HCT116 (cell line): ENCODE data around the gene ERC2. TPM values are rescaled to one million over a fixed set of nuclear protein-coding genes. Genes with fewer than 3 reads are reported as not detected.

Experiments
- ATAC-seq: fragments of 200-7000 bp; cut with Tn5 transposase; 2 replicates; pipeline ENCODE4 v1.9.1; 2020; ENCODE audit warnings: mild to moderate bottlenecking, moderate library complexity
- BruUV-seq: library from RNA; stranded (reverse); fragments of 400-500 nt; replicated peaks from 2 replicates; lab custom pipeline; 2021; lab: Mats Ljungman, UMichigan
- CTCF ChIA-PET: fragments of 300-600 bp; sonication (Branson Sonifier 250); formaldehyde crosslinking; loops from one replicate; lab custom pipeline; 2021; ENCODE audit warnings: antibody characterized with exemption; lab: Charles Lee
- POLR2A ChIA-PET: fragments of 300-600, 350-600 bp; sonication (Branson Sonifier 250); formaldehyde crosslinking; loops from one replicate; lab custom pipeline; 2021; ENCODE audit warnings: antibody characterized with exemption; lab: Charles Lee
- RAD21 ChIA-PET, 2 experiments: fragments of 300-600 bp; sonication (Branson Sonifier 250); formaldehyde crosslinking; loops; one replicate each; lab custom pipeline; 2023; ENCODE audit warnings: low total read pairs in 2 of 2; ENCODE audit not compliant: uncharacterized antibody in 2 of 2, unreplicated experiment in 2 of 2, low non-redundant PET in 1 of 2; lab: Charles Lee
- DNase-seq: peaks from one replicate; pipeline ENCODE4 v3.0.0-alpha.2; 2010; ENCODE audit warnings: low read depth, low spot score
- H2AFZ ChIP-seq: fragments of 200-600 bp; shearing (Covaris generic), sonication (generic); 2 replicates; pipeline ENCODE4 v1.6.1; 2017; ENCODE audit warnings: low read depth, mixed run types, mixed read lengths, antibody characterized with exemption, low read length; ENCODE audit not compliant: poor library complexity, severe bottlenecking
- H3K27ac ChIP-seq: 2 replicates; pipeline ENCODE4 v1.5.1; 2012; ENCODE audit warnings: low read depth, low read length
- H3K27me3 ChIP-seq: fragments of 200-600 bp; sonication (generic); 2 replicates; pipeline ENCODE4 v1.6.1; 2016; ENCODE audit warnings: mixed run types, low read length, mixed read lengths; ENCODE audit not compliant: insufficient read depth
- H3K36me3 ChIP-seq, 2 experiments: fragments of 200-500 bp in 1 of 2; fragments of 200-600 bp in 1 of 2; sonication (Bioruptor generic) in 1 of 2; sonication (generic) in 1 of 2; 2 replicates each; pipeline versions ENCODE4 v1.5.1 to v1.6.1; 2014 to 2016; ENCODE audit warnings: low read length in 2 of 2, inconsistent platforms in 1 of 2, mixed read lengths in 1 of 2, mixed run types in 1 of 2; ENCODE audit not compliant: insufficient read depth in 2 of 2, control insufficient read depth in 1 of 2
- H3K4me1 ChIP-seq, 2 experiments: fragments of 200-600 bp in 1 of 2; sonication (generic) in 1 of 2; 2 replicates each; pipeline versions ENCODE4 v1.5.1 to v1.6.1; 2012 to 2017; ENCODE audit warnings: low read length in 2 of 2, inconsistent platforms in 1 of 2, mild to moderate bottlenecking in 1 of 2, mixed read lengths in 1 of 2, mixed run types in 1 of 2, moderate library complexity in 1 of 2; ENCODE audit not compliant: insufficient read depth in 2 of 2, control insufficient read depth in 1 of 2
- H3K4me2 ChIP-seq: fragments of 200-600 bp; sonication (generic); 2 replicates; pipeline ENCODE4 v1.6.1; 2017; ENCODE audit warnings: mixed run types, low read length, mixed read lengths
- H3K4me3 ChIP-seq, 2 experiments: fragments of 200-600 bp in 1 of 2; sonication (generic) in 1 of 2; replicated peaks in 1 of 2; 2 replicates each; pipeline ENCODE4 v1.5.1; 2011 to 2016; ENCODE audit warnings: low read length in 2 of 2, control low read depth in 1 of 2, low read depth in 1 of 2, mild to moderate bottlenecking in 1 of 2, mixed read lengths in 1 of 2, mixed run types in 1 of 2
- H3K79me2 ChIP-seq: fragments of 200-600 bp; sonication (generic); 2 replicates; pipeline ENCODE4 v1.6.1; 2017; ENCODE audit warnings: mild to moderate bottlenecking, mixed run types, low read length, moderate library complexity, mixed read lengths; ENCODE audit not compliant: insufficient read depth
- H3K9ac ChIP-seq: fragments of 200-600 bp; sonication (generic); 2 replicates; pipeline ENCODE4 v1.6.1; 2016; ENCODE audit warnings: low read length, mixed read lengths
- H3K9me2 ChIP-seq: fragments of 200-600 bp; sonication (generic), shearing (Covaris generic); 2 replicates; pipeline ENCODE4 v1.6.1; 2017; ENCODE audit warnings: mixed run types, mild to moderate bottlenecking, moderate library complexity; ENCODE audit not compliant: insufficient read depth
- H3K9me3 ChIP-seq, 2 experiments: fragments of 200-500 bp in 1 of 2; fragments of 200-600 bp in 1 of 2; sonication (Bioruptor generic) in 1 of 2; sonication (generic) in 1 of 2; 2 replicates each; pipeline ENCODE4 v1.6.1; 2014 to 2017; ENCODE audit warnings: low read length in 2 of 2, mixed read lengths in 2 of 2, inconsistent platforms in 1 of 2, low read depth in 1 of 2, mild to moderate bottlenecking in 1 of 2, mixed run types in 1 of 2, moderate library complexity in 1 of 2; ENCODE audit not compliant: control insufficient read depth in 1 of 2, insufficient read depth in 1 of 2
- H4K20me1 ChIP-seq: fragments of 200-600 bp; sonication (generic), shearing (Covaris generic); 2 replicates; pipeline ENCODE4 v1.6.1; 2017; ENCODE audit warnings: mixed run types, mild to moderate bottlenecking, moderate library complexity; ENCODE audit not compliant: insufficient read depth
- CBX3 ChIP-seq: IDR thresholded peaks from 2 replicates; pipeline ENCODE4 v1.6.1; 2012; ENCODE audit warnings: low read depth
- CEBPB ChIP-seq: IDR thresholded peaks from 2 replicates; pipeline ENCODE4 v1.6.1; 2012; ENCODE audit warnings: low read depth
- EZH2 ChIP-seq: fragments of 200-600 bp; sonication (generic); IDR thresholded peaks from 2 replicates; pipeline ENCODE4 v1.6.1; 2017; ENCODE audit warnings: antibody characterized with exemption, mixed run types
- POLR2A ChIP-seq: IDR thresholded peaks from 2 replicates; pipeline ENCODE4 v1.7.0; 2011; ENCODE audit warnings: borderline replicate concordance; ENCODE audit not compliant: insufficient read depth, insufficient read length; ENCODE audit errors: extremely low read depth
- POLR2AphosphoS5 ChIP-seq: IDR thresholded peaks from 2 replicates; pipeline ENCODE4 v1.6.1; 2011; ENCODE audit warnings: mild to moderate bottlenecking, low read depth, low read length, moderate library complexity
- SRF ChIP-seq: IDR thresholded peaks from 2 replicates; pipeline ENCODE4 v1.6.1; 2012; ENCODE audit warnings: low read depth
- YY1 ChIP-seq: IDR thresholded peaks from 2 replicates; pipeline ENCODE4 v1.6.1; 2011; ENCODE audit warnings: low read length, low read depth, moderate library complexity, mild to moderate bottlenecking; ENCODE audit not compliant: insufficient replicate concordance; ENCODE audit errors: extremely low read depth
- intact Hi-C: fragments of 100-400 bp; cut with micrococcal nuclease; formaldehyde crosslinking; loops from 2 replicates; pipeline ENCODE4 v1.10.0; 2022
- total RNA-seq: library from RNA; stranded (reverse); gene quantifications from one replicate; pipeline ENCODE4 v1.2.1, GENCODE V29; 2021; ENCODE audit not compliant: unreplicated experiment
- TF ChIP-seq, protein P1 (sequence below): IDR thresholded peaks from 2 replicates; pipeline ENCODE4 v1.6.1; 2011; ENCODE audit warnings: mild to moderate bottlenecking, low read length, moderate library complexity; ENCODE audit not compliant: insufficient replicate concordance; ENCODE audit errors: extremely low read depth
- TF ChIP-seq, protein P2 (sequence below), 3 experiments: fragments of 200-600 bp in 1 of 3; sonication (generic) in 1 of 3; IDR thresholded peaks in 2 of 3; conservative IDR thresholded peaks in 1 of 3; 2 replicates each; pipeline ENCODE4 v1.5.1; 2012 to 2017; ENCODE audit warnings: low read depth in 2 of 3, low read length in 2 of 3, antibody characterized with exemption in 1 of 3, borderline replicate concordance in 1 of 3, control low read depth in 1 of 3, mild to moderate bottlenecking in 1 of 3, mixed read lengths in 1 of 3, mixed run types in 1 of 3, moderate library complexity in 1 of 3; ENCODE audit not compliant: insufficient read depth in 1 of 3
- TF ChIP-seq, protein P3 (sequence below): IDR thresholded peaks from 2 replicates; pipeline ENCODE4 v1.6.1; 2012
- TF ChIP-seq, protein P4 (sequence below): IDR thresholded peaks from 2 replicates; pipeline ENCODE4 v1.6.1; 2012

Gene ERC2
- total RNA-seq, 1 experiment from 2014 or later = not detected

DNA sequence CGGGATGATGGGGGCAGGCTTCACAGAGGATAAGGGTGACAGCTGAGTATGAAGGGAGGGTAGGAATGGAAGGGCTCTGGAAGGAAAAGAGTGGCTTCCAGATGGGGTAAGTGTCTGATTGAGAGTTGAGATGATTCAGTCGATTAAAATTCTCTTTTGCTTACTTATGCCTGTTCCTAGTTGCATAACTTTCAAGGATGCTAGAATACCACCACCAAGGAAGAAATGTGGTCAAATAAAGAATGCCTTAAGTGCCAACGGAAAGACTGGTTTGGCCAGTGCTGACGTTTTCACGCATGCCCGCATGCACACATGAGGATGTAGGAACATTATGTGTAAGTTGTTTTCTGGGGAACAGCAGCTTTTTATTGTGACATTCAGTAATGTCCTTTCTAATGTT is 717.7 kb downstream of the ERC2 start:
- H3K4me3 ChIP-seq = no peak overlapping the region
- no peaks in the 10 kb centered on the region for H3K4me1 ChIP-seq
- ATAC-seq = no peak
- POLR2A ChIA-PET = no interaction called here
- no peaks in the 10 kb centered on the region for H3K9me2 ChIP-seq
- no peaks in the 10 kb centered on the region for H4K20me1 ChIP-seq
- TF ChIP-seq, protein P1, sequence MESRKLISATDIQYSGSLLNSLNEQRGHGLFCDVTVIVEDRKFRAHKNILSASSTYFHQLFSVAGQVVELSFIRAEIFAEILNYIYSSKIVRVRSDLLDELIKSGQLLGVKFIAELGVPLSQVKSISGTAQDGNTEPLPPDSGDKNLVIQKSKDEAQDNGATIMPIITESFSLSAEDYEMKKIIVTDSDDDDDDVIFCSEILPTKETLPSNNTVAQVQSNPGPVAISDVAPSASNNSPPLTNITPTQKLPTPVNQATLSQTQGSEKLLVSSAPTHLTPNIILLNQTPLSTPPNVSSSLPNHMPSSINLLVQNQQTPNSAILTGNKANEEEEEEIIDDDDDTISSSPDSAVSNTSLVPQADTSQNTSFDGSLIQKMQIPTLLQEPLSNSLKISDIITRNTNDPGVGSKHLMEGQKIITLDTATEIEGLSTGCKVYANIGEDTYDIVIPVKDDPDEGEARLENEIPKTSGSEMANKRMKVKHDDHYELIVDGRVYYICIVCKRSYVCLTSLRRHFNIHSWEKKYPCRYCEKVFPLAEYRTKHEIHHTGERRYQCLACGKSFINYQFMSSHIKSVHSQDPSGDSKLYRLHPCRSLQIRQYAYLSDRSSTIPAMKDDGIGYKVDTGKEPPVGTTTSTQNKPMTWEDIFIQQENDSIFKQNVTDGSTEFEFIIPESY = no peak
- TF ChIP-seq, protein P2, sequence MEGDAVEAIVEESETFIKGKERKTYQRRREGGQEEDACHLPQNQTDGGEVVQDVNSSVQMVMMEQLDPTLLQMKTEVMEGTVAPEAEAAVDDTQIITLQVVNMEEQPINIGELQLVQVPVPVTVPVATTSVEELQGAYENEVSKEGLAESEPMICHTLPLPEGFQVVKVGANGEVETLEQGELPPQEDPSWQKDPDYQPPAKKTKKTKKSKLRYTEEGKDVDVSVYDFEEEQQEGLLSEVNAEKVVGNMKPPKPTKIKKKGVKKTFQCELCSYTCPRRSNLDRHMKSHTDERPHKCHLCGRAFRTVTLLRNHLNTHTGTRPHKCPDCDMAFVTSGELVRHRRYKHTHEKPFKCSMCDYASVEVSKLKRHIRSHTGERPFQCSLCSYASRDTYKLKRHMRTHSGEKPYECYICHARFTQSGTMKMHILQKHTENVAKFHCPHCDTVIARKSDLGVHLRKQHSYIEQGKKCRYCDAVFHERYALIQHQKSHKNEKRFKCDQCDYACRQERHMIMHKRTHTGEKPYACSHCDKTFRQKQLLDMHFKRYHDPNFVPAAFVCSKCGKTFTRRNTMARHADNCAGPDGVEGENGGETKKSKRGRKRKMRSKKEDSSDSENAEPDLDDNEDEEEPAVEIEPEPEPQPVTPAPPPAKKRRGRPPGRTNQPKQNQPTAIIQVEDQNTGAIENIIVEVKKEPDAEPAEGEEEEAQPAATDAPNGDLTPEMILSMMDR (IDR thresholded peaks at IDR 0.05 in 2 of 3, conservative IDR thresholded peaks at IDR 0.05 in 1 of 3; ENCODE audit: borderline replicate concordance in 1 of 3, insufficient read depth in 1 of 3, low read depth in 2 of 3, low read length in 2 of 3) = no peak
- TF ChIP-seq SRF (no peak), CBX3 (no peak), POLR2A (no peak), POLR2AphosphoS5 (no peak), EZH2 (no peak), YY1 (no peak), CEBPB (no peak)
- TF ChIP-seq, protein P3, sequence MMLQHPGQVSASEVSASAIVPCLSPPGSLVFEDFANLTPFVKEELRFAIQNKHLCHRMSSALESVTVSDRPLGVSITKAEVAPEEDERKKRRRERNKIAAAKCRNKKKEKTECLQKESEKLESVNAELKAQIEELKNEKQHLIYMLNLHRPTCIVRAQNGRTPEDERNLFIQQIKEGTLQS = no peak
- TF ChIP-seq, protein P4, sequence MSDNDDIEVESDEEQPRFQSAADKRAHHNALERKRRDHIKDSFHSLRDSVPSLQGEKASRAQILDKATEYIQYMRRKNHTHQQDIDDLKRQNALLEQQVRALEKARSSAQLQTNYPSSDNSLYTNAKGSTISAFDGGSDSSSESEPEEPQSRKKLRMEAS = no peak
- no TSS peak for BruUV-seq
- no peak overlapping the region for H3K27ac ChIP-seq
- no peaks in the 10 kb centered on the region for H3K79me2 ChIP-seq
- no peak for DNase-seq
- H3K27me3 ChIP-seq = no peaks in the 10 kb centered on the region
- H3K9ac ChIP-seq = no peak overlapping the region
- no peak overlapping the region for H3K4me2 ChIP-seq
- H3K9me3 ChIP-seq = peaks cover 0 to 3% of the 10 kb centered on the region in 2 experiments; a peak in 2 of 4 replicates
- CTCF ChIA-PET = no interaction called here
- H3K36me3 ChIP-seq = no peaks in the 10 kb centered on the region
- intact Hi-C loops = no loop called here
- RAD21 ChIA-PET = no interaction called here
- H2AFZ ChIP-seq = no peak overlapping the region
